Measurements from ENCODE around the gene SCLY. TPM values are rescaled to one million over a fixed set of nuclear protein-coding genes. Genes with fewer than 3 reads are reported as not detected.

SCLY gene
- total RNA-seq, 1 experiment from 2014 or later: 20.5 TPM

- no peaks in the 10 kb centered on the region for H3K9me3 ChIP-seq (ENCODE audit: low read length)
- no peaks in the 10 kb centered on the region for H3K9me2 ChIP-seq (replicated peaks; ENCODE audit: insufficient read depth, low read length)
- no peak for DNase-seq
- H3K4me3 ChIP-seq (ENCODE audit: low read length): no peak overlapping the region
- H3K27me3 ChIP-seq (ENCODE audit: low read length): no peaks in the 10 kb centered on the region
- no peak overlapping the region for H3K27ac ChIP-seq (ENCODE audit: low read length)
- no peak overlapping the region for H3K4me2 ChIP-seq (ENCODE audit: low read depth, low read length, poor library complexity, severe bottlenecking)
- no peak overlapping the region for H2AFZ ChIP-seq (ENCODE audit: low read length)
- H3K36me3 ChIP-seq (ENCODE audit: insufficient read depth, low read length): no peaks in the 10 kb centered on the region
- peaks cover 16% of the 10 kb centered on the region for H3K4me1 ChIP-seq (ENCODE audit: low read length)
- no peaks in the 10 kb centered on the region for H3K79me2 ChIP-seq (ENCODE audit: low read length)
- no peak overlapping the region for H3K9ac ChIP-seq (ENCODE audit: low read length)
- H4K20me1 ChIP-seq (ENCODE audit: insufficient read depth, low read depth, low read length): no peaks in the 10 kb centered on the region
Observed at GRCh38 chr2:238137885-238138284, 77.1 kb downstream of the SCLY start.

- Histone ChIP-seq H3K4me2 (ENCODE audit: low read depth, low read length, poor library complexity, severe bottlenecking) (peak within 1 kb of the TSS; percentile 60), H3K36me3 (ENCODE audit: insufficient read depth, low read length) (no peaks in the 10 kb centered on the region), H3K9ac (ENCODE audit: low read length) (peak within 1 kb of the TSS; percentile 14; the same call in 1 of the 2 replicates), H3K4me1 (ENCODE audit: low read length) (peaks cover 16% of the 10 kb centered on the region), H3K9me3 (ENCODE audit: low read length) (no peaks in the 10 kb centered on the region), H3K27ac (ENCODE audit: low read length) (no peak within 1 kb of the TSS), H2AFZ (ENCODE audit: low read length) (no peak within 1 kb of the TSS), H3K27me3 (ENCODE audit: low read length) (no peaks in the 10 kb centered on the region), H4K20me1 (ENCODE audit: insufficient read depth, low read depth, low read length) (no peaks in the 10 kb centered on the region), H3K79me2 (ENCODE audit: low read length) (no peaks in the 10 kb centered on the region), H3K4me3 (ENCODE audit: low read length) (peak within 1 kb of the TSS; percentile 38; the same call in 1 of the 2 replicates), H3K9me2 (replicated peaks; ENCODE audit: insufficient read depth, low read length) (no peaks in the 10 kb centered on the region)
- DNase-seq: no peak
Observed at GRCh38 chr2:238138331-238139195, 77.8 kb downstream of the SCLY start, which contains the start of gene KLHL30. Gene KLHL30 (plus strand): TSS chr2:238138668. CDS start chr2:238140755, 2,087 bp downstream.

- Histone ChIP-seq H3K9me3 (ENCODE audit: low read length) (no peaks in the 10 kb centered on the region), H3K36me3 (ENCODE audit: insufficient read depth, low read length) (no peaks in the 10 kb centered on the region), H3K4me1 (ENCODE audit: low read length) (peaks cover 16% of the 10 kb centered on the region), H3K9me2 (replicated peaks; ENCODE audit: insufficient read depth, low read length) (no peaks in the 10 kb centered on the region), H3K4me3 (ENCODE audit: low read length) (peak overlapping the region; percentile 38; the same call in 1 of the 2 replicates), H3K9ac (ENCODE audit: low read length) (peak overlapping the region; percentile 14; the same call in 1 of the 2 replicates), H3K79me2 (ENCODE audit: low read length) (no peaks in the 10 kb centered on the region), H2AFZ (ENCODE audit: low read length) (no peak overlapping the region), H4K20me1 (ENCODE audit: insufficient read depth, low read depth, low read length) (no peaks in the 10 kb centered on the region), H3K27ac (ENCODE audit: low read length) (no peak overlapping the region), H3K27me3 (ENCODE audit: low read length) (no peaks in the 10 kb centered on the region), H3K4me2 (ENCODE audit: low read depth, low read length, poor library complexity, severe bottlenecking) (peak overlapping the region; percentile 60)
- DNase-seq: peak; percentile 84
Observed at GRCh38 chr2:238139196-238140039, 78.6 kb downstream of the SCLY start.

GRCh38 chr2:238140040-238140439 is 79.2 kb downstream of the SCLY start:
- Histone ChIP-seq H3K9me2 (replicated peaks; ENCODE audit: insufficient read depth, low read length) (no peaks in the 10 kb centered on the region), H3K4me2 (ENCODE audit: low read depth, low read length, poor library complexity, severe bottlenecking) (no peak overlapping the region), H3K36me3 (ENCODE audit: insufficient read depth, low read length) (no peaks in the 10 kb centered on the region), H2AFZ (ENCODE audit: low read length) (no peak overlapping the region), H3K4me3 (ENCODE audit: low read length) (no peak overlapping the region), H3K79me2 (ENCODE audit: low read length) (no peaks in the 10 kb centered on the region), H3K27me3 (ENCODE audit: low read length) (no peaks in the 10 kb centered on the region), H3K27ac (ENCODE audit: low read length) (no peak overlapping the region), H3K4me1 (ENCODE audit: low read length) (peaks cover 16% of the 10 kb centered on the region), H4K20me1 (ENCODE audit: insufficient read depth, low read depth, low read length) (no peaks in the 10 kb centered on the region), H3K9me3 (ENCODE audit: low read length) (no peaks in the 10 kb centered on the region), H3K9ac (ENCODE audit: low read length) (no peak overlapping the region)
- DNase-seq: no peak

GRCh38 chr2:238140721-238141540 is 80.1 kb downstream of the SCLY start:
- no peak for DNase-seq
- Histone ChIP-seq H3K79me2 (ENCODE audit: low read length) (no peaks in the 10 kb centered on the region), H3K36me3 (ENCODE audit: insufficient read depth, low read length) (no peaks in the 10 kb centered on the region), H3K4me1 (ENCODE audit: low read length) (peaks cover 16% of the 10 kb centered on the region), H3K4me3 (ENCODE audit: low read length) (no peak overlapping the region), H3K4me2 (ENCODE audit: low read depth, low read length, poor library complexity, severe bottlenecking) (no peak overlapping the region), H3K27ac (ENCODE audit: low read length) (no peak overlapping the region), H3K27me3 (ENCODE audit: low read length) (no peaks in the 10 kb centered on the region), H2AFZ (ENCODE audit: low read length) (no peak overlapping the region), H3K9ac (ENCODE audit: low read length) (no peak overlapping the region), H3K9me3 (ENCODE audit: low read length) (no peaks in the 10 kb centered on the region), H3K9me2 (replicated peaks; ENCODE audit: insufficient read depth, low read length) (no peaks in the 10 kb centered on the region), H4K20me1 (ENCODE audit: insufficient read depth, low read depth, low read length) (no peaks in the 10 kb centered on the region)

DNA sequence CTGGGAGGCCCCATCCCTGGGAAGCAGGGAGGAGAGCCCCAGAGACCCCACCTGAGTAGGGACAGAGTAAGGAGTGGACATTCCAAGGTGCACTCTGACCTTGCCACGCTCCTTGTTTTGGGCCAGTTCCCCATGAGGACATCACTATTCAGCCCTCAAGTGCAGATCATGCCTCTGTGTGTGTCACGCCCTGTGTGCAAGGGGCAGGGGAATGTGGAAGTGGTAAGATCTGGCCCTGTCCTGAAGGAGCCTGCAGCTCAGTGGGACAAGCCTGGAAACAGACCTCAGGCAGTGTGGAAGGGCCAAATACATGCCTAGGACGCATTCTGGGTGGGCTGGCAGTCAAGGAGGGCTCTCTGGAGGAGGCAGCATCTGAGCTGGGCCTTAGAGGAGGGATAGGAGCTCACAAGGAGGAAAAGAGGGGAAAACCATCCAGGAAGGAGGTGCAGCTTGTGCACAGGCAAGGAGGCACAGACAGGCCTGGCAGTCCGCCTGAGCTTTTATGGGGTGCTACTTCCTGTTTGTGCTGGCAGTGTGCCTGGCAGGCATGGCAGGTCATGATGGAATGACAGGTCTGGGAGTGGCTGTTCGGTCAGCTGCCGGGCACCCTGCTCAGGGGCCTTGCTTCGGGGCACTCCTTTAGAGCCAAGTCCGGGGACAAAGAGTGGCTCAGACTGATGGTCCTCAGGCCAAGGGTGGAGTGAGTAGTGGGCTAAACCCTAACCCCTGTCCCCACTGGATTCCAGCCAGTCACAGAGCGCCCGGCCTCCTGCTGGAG is 80.9 kb downstream of the SCLY start:
- Histone ChIP-seq H3K27me3 (ENCODE audit: low read length) (no peaks in the 10 kb centered on the region), H4K20me1 (ENCODE audit: insufficient read depth, low read depth, low read length) (no peaks in the 10 kb centered on the region), H3K4me3 (ENCODE audit: low read length) (no peak overlapping the region), H3K4me2 (ENCODE audit: low read depth, low read length, poor library complexity, severe bottlenecking) (no peak overlapping the region), H3K4me1 (ENCODE audit: low read length) (peaks cover 16% of the 10 kb centered on the region), H3K9me3 (ENCODE audit: low read length) (no peaks in the 10 kb centered on the region), H3K36me3 (ENCODE audit: insufficient read depth, low read length) (no peaks in the 10 kb centered on the region), H2AFZ (ENCODE audit: low read length) (no peak overlapping the region), H3K9ac (ENCODE audit: low read length) (no peak overlapping the region), H3K27ac (ENCODE audit: low read length) (no peak overlapping the region), H3K9me2 (replicated peaks; ENCODE audit: insufficient read depth, low read length) (no peaks in the 10 kb centered on the region), H3K79me2 (ENCODE audit: low read length) (no peaks in the 10 kb centered on the region)
- DNase-seq: peak; percentile 50

DNA sequence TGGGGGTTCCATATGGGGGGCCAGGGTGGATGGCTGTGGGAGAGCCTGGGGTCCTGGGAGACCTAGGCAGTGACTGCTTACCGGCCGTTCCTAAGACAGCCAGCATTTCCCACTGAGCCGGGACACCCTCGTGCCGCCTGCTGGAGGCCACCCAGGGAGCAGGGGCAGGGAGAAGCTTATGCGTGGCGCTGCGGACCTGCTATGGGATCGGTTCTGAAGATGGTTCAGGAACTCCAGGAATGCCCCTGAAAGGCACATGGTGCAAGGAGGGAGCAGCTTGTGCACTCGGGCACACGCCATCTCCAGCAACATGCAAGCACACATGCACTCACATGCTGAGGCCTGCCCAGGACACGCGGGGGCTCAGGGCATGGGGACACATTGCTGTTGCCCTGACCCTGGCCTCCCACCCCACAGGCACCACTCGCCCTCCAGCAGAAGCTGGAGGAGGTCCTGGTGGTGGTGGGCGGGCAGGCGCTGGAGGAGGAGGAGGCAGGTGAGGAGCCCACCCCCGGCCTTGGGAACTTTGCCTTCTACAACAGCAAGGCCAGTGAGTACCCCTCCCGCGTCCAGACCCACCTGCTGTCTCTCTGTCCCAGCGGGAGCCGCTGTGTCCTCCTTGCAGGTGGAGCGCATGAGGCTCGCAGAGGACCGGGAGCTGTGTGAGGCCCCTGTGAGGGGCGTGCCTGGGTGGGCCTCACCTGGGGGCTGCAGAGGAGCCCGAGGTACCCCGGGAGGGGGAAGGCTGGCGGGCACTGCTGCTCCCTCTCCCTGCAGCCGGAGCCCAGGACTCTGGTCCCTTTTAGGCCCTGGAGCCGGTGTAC is 81.8 kb downstream of the SCLY start:
- Histone ChIP-seq H3K27ac (ENCODE audit: low read length) (no peak overlapping the region), H3K9ac (ENCODE audit: low read length) (no peak overlapping the region), H3K79me2 (ENCODE audit: low read length) (no peaks in the 10 kb centered on the region), H3K36me3 (ENCODE audit: insufficient read depth, low read length) (no peaks in the 10 kb centered on the region), H3K4me1 (ENCODE audit: low read length) (peaks cover 23% of the 10 kb centered on the region), H2AFZ (ENCODE audit: low read length) (no peak overlapping the region), H3K4me2 (ENCODE audit: low read depth, low read length, poor library complexity, severe bottlenecking) (no peak overlapping the region), H3K4me3 (ENCODE audit: low read length) (no peak overlapping the region), H3K9me3 (ENCODE audit: low read length) (no peaks in the 10 kb centered on the region), H3K9me2 (replicated peaks; ENCODE audit: insufficient read depth, low read length) (no peaks in the 10 kb centered on the region), H4K20me1 (ENCODE audit: insufficient read depth, low read depth, low read length) (no peaks in the 10 kb centered on the region), H3K27me3 (ENCODE audit: low read length) (no peaks in the 10 kb centered on the region)
- no peak for DNase-seq

Data from Karpas-422 (cell line).